ENCODE measurements around the gene CEND1.

Gene CEND1

DNA sequence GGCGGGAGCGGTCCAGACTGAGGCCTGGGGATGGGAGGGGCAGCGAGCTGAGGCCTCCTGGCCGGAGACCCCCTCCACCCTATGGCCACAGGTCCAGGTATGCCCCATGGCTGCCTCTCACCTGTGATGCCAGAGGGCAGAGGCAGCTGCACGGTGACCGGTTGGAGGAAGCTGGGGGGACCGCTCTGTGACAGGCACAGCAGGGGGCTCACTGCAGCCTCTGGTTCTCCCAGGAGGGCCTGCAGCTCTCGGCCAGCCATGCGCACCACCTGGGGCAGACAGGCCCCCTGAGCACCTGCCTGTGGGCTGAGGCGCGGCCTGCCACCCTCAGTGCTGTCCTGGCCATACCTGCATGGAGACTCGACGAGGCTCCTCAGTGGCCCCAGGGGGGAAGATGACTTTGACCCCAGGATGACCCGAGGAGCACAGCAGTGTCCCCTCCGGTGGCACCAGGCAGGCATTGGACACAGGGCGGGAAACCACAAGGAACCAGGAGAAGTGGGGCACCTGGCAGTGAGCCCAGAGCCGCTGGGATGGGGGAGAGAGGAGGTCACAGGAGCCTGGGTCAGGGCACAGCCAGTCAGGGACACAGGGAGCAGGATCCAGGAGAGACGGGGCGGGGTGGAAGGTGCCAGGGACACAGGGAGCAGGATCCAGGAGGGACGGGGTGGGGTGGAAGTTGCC lies 11.3 kb upstream of the CEND1 start:
- H3K4me3 ChIP-seq (ENCODE audit: low read depth in 1 of 2, low read length in 1 of 2): no peak overlapping the region
- H3K9me3 ChIP-seq: no peaks in the 10 kb centered on the region
- peaks cover 36 to 47% of the 10 kb centered on the region in 2 experiments for H3K4me1 ChIP-seq (ENCODE audit: control insufficient read depth in 1 of 2, insufficient read depth in 1 of 2, low read depth in 1 of 2, low read length in 1 of 2)
- no peak overlapping the region for H3K27ac ChIP-seq
- no peak for TF ChIP-seq CTCF (IDR thresholded peaks at IDR 0.05)
- no peaks in the 10 kb centered on the region for H3K27me3 ChIP-seq
- H3K36me3 ChIP-seq: no peaks in the 10 kb centered on the region

DNA sequence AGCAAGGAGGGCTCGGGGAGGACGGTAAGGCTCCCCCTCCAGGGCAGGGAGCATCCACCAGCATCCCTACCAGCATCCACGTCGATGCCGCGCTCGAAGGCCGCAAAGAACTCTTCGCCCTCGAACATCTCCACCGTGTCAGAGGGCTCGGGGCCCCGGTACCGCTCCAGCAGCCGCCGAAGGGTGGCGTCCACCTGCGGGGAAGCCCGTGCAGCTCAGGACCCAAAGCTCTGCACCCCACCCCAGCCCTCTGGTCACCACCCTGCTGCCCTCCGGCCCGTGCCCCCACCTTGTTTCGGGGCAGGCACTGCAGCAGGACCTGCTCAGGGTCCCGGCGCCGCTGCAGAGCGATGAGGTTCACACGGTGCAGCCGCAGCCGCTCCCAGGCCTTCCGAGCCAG lies 10.6 kb upstream of the CEND1 start:
- Histone ChIP-seq H3K36me3 (no peaks in the 10 kb centered on the region), H3K27me3 (no peaks in the 10 kb centered on the region), H3K9me3 (no peaks in the 10 kb centered on the region), H3K27ac (no peak overlapping the region), H3K4me3 (ENCODE audit: low read depth in 1 of 2, low read length in 1 of 2) (no peak overlapping the region), H3K4me1 (ENCODE audit: control insufficient read depth in 1 of 2, insufficient read depth in 1 of 2, low read depth in 1 of 2, low read length in 1 of 2) (peaks cover 39 to 49% of the 10 kb centered on the region in 2 experiments)
- TF ChIP-seq CTCF (IDR thresholded peaks at IDR 0.05): no peak

GRCh38 chr11:799641-800316 lies 9.9 kb upstream of the CEND1 start:
- Histone ChIP-seq H3K27ac (no peak overlapping the region), H3K4me1 (ENCODE audit: control insufficient read depth in 1 of 2, insufficient read depth in 1 of 2, low read depth in 1 of 2, low read length in 1 of 2) (peaks cover 37 to 47% of the 10 kb centered on the region in 2 experiments), H3K9me3 (no peaks in the 10 kb centered on the region), H3K36me3 (no peaks in the 10 kb centered on the region), H3K4me3 (ENCODE audit: low read depth in 1 of 2, low read length in 1 of 2) (no peak overlapping the region), H3K27me3 (no peaks in the 10 kb centered on the region)
- TF ChIP-seq CTCF (IDR thresholded peaks at IDR 0.05): no peak

DNA sequence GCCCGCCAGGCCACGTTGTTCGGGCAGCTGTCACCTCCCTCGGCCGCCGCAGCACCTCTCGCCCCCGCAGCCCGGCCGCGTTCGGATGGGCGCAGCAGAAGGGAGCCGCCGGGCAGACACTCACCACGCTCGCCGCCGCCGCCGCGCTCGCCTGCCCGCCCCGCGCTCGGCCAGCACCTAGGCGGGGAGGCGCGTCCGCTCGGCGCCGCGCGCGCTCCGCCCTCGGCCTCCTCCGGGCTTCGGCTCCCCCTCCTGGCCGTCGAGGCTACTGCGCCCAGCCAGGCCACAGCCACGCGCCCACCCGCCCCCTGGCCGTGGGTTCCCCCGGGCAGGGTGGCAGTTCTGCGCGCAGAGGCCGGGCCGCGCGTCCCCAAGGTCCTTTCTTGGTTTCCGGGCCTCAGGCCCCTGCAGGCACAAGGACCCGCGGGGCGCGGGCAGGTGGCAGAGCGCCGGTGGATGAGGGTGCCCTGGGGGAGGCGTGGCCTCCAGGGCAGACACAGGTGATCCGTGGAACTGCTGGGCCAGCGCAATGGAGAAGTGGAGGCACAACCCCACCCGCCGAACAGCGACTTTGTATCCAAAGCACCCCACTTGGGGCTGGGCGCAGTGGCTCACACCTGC lies 8.3 kb upstream of the CEND1 start, which contains the start of gene SLC25A22:
SLC25A22 (minus strand) TSS at position 189 of the 621 bp plus-strand sequence. CDS start 3,275 bp downstream, outside the sequence.
- H3K27ac ChIP-seq: peak within 1 kb of the TSS; percentile 82
- peaks cover 26 to 35% of the 10 kb centered on the region in 2 experiments for H3K4me1 ChIP-seq (ENCODE audit: control insufficient read depth in 1 of 2, insufficient read depth in 1 of 2, low read depth in 1 of 2, low read length in 1 of 2)
- peak within 1 kb of the TSS; percentile 61 to 90 for H3K4me3 ChIP-seq (ENCODE audit: low read depth in 1 of 2, low read length in 1 of 2)
- H3K36me3 ChIP-seq: no peaks in the 10 kb centered on the region
- peak; percentile 99 for TF ChIP-seq CTCF (IDR thresholded peaks at IDR 0.05)
- no peaks in the 10 kb centered on the region for H3K9me3 ChIP-seq
- no peaks in the 10 kb centered on the region for H3K27me3 ChIP-seq

DNA sequence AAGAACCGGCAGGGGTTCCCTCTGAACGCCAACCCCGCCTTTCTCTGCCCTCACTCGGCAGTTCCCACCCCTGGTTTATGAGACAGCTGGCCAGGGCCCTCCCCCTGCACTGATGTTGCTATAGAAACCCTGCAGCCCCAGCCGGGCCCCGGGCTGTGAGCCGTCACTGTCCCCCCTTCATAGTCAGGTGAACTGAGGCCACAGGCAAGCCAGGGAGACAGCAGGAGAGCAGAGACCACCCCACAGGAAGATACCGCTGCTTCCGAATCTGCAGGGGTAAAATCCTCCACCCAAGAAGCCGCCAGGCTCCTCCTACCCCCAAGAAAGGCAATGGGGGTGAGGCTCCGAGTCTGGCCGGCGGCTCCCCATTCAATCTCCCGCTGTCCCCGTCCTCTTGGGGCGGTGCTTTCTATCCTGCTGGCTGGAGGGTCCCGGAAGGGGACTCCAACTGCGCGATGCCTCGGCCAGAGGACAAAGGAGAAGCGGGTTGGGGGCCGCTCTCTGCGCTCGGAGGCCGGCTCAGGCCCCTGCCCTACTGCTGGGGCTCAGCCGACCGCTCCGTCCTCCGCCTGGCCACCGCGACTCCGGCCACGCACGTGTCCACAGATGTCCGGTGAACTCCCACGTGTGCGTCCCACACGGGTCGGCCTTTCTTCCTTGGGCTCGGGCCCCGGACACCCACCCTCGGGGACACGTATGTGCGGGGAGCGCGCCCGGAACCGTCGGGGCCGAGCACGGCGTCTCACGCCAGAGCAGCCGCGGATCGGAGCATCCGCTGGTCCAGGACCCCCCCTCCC lies 7.6 kb upstream of the CEND1 start:
- Histone ChIP-seq H3K36me3 (no peaks in the 10 kb centered on the region), H3K4me3 (ENCODE audit: low read depth in 1 of 2, low read length in 1 of 2) (peak overlapping the region; percentile 61 to 90), H3K27me3 (no peaks in the 10 kb centered on the region), H3K27ac (peak overlapping the region; percentile 82), H3K4me1 (ENCODE audit: control insufficient read depth in 1 of 2, insufficient read depth in 1 of 2, low read depth in 1 of 2, low read length in 1 of 2) (peaks cover 26 to 35% of the 10 kb centered on the region in 2 experiments), H3K9me3 (no peaks in the 10 kb centered on the region)
- TF ChIP-seq CTCF (IDR thresholded peaks at IDR 0.05): no peak

Data from neutrophil (primary cell).